ENCODE measurements around the gene TMED8. TPM values are rescaled to one million over a fixed set of nuclear protein-coding genes. Genes with fewer than 3 reads are reported as not detected.
"Not testable (repeated sequence)": the region's sequence is repeated elsewhere in the genome, so short reads cannot be mapped to it uniquely, and the experiment has no call there.

TMED8 gene
- total RNA-seq, 1 donor, result 19.9 TPM

GRCh38 chr14:77369285-77369684 lies 7.6 kb downstream of the TMED8 start:
- no peak for DNase-seq (ENCODE audit: low read depth in 2 of 3, low spot score in 2 of 3)

- DNase-seq (ENCODE audit: low read depth in 2 of 3, low spot score in 2 of 3), result no peak
These were observed 12.7 kb downstream of the TMED8 start for GRCh38 chr14:77364146-77364545.

GRCh38 chr14:77359626-77360025 lies 17.3 kb downstream of the TMED8 start:
- no peak for DNase-seq (ENCODE audit: low read depth in 2 of 3, low spot score in 2 of 3)

- DNase-seq (ENCODE audit: low read depth in 2 of 3, low spot score in 2 of 3), result no peak
These were observed 20.0 kb downstream of the TMED8 start for GRCh38 chr14:77356899-77357298.

GRCh38 chr14:77355811-77356210 lies 21.1 kb downstream of the TMED8 start:
- no peak for DNase-seq (ENCODE audit: low read depth in 2 of 3, low spot score in 2 of 3)

- no peak for DNase-seq (ENCODE audit: low read depth in 2 of 3, low spot score in 2 of 3)
These were observed 23.3 kb downstream of the TMED8 start for GRCh38 chr14:77353469-77354141.

GRCh38 chr14:77347751-77348150 lies 29.1 kb downstream of the TMED8 start:
- DNase-seq (ENCODE audit: low read depth in 2 of 3, low spot score in 2 of 3), result peak in 2 of 3 donors; percentile 54 to 83

GRCh38 chr14:77346495-77346894 lies 30.4 kb downstream of the TMED8 start:
- DNase-seq (ENCODE audit: low read depth in 2 of 3, low spot score in 2 of 3), result no peak

- no peak for DNase-seq (ENCODE audit: low read depth in 2 of 3, low spot score in 2 of 3)
These were observed 32.4 kb downstream of the TMED8 start for GRCh38 chr14:77344377-77344996.

- no peak for DNase-seq (ENCODE audit: low read depth in 2 of 3, low spot score in 2 of 3)
These were observed 33.2 kb downstream of the TMED8 start for GRCh38 chr14:77343662-77344061.

GRCh38 chr14:77342726-77343397 lies 34.0 kb downstream of the TMED8 start:
- DNase-seq (ENCODE audit: low read depth in 2 of 3, low spot score in 2 of 3), result no peak

GRCh38 chr14:77340389-77340788 lies 36.5 kb downstream of the TMED8 start:
- DNase-seq (ENCODE audit: low read depth in 2 of 3, low spot score in 2 of 3), result no peak

- no peak for DNase-seq (ENCODE audit: low read depth in 2 of 3, low spot score in 2 of 3)
These were observed 37.5 kb downstream of the TMED8 start for GRCh38 chr14:77339407-77339806.

GRCh38 chr14:77338302-77338701 lies 38.6 kb downstream of the TMED8 start:
- no peak for DNase-seq (ENCODE audit: low read depth in 2 of 3, low spot score in 2 of 3)

- DNase-seq (ENCODE audit: low read depth in 2 of 3, low spot score in 2 of 3), result no peak
These were observed 39.0 kb downstream of the TMED8 start for GRCh38 chr14:77337880-77338279.

GRCh38 chr14:77337255-77337654 lies 39.6 kb downstream of the TMED8 start:
- DNase-seq (ENCODE audit: low read depth in 2 of 3, low spot score in 2 of 3), result not testable (repeated sequence)

- DNase-seq (ENCODE audit: low read depth in 2 of 3, low spot score in 2 of 3), result no peak
These were observed 41.3 kb downstream of the TMED8 start for GRCh38 chr14:77335576-77335975.

GRCh38 chr14:77329872-77330271 lies 47.0 kb downstream of the TMED8 start:
- no peak for DNase-seq (ENCODE audit: low read depth in 2 of 3, low spot score in 2 of 3)

- no peak for DNase-seq (ENCODE audit: low read depth in 2 of 3, low spot score in 2 of 3)
These were observed 49.8 kb downstream of the TMED8 start for GRCh38 chr14:77327111-77327510.

GRCh38 chr14:77325746-77326094 lies 51.2 kb downstream of the TMED8 start:
- no peak for DNase-seq (ENCODE audit: low read depth in 2 of 3, low spot score in 2 of 3)

- no peak for DNase-seq (ENCODE audit: low read depth in 2 of 3, low spot score in 2 of 3)
These were observed 51.8 kb downstream of the TMED8 start for GRCh38 chr14:77324816-77325745.

All from hematopoietic multipotent progenitor cell (in vitro differentiated cells).